ENCODE measurements around the gene HDAC9.

DNA sequence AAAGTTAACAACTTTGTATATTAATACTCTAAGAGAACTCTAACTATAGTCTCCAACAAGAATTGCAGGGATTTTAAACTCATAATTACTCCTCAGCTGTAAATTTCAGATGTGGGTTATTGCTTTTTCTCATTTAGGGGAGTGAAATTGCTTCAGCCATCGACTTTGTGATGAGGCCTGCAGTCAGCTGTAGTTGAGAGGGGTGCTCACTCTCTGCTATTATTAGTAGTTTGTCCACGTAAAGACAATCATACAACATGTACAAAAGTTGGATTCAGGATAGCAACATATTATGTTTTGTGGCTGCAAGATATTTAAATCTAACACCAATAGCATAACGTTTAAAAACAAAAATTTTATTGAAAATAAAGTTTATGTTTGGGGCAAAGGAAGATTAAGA, 28.7 kb downstream of the HDAC9 start:
- TF ChIP-seq, protein P1, sequence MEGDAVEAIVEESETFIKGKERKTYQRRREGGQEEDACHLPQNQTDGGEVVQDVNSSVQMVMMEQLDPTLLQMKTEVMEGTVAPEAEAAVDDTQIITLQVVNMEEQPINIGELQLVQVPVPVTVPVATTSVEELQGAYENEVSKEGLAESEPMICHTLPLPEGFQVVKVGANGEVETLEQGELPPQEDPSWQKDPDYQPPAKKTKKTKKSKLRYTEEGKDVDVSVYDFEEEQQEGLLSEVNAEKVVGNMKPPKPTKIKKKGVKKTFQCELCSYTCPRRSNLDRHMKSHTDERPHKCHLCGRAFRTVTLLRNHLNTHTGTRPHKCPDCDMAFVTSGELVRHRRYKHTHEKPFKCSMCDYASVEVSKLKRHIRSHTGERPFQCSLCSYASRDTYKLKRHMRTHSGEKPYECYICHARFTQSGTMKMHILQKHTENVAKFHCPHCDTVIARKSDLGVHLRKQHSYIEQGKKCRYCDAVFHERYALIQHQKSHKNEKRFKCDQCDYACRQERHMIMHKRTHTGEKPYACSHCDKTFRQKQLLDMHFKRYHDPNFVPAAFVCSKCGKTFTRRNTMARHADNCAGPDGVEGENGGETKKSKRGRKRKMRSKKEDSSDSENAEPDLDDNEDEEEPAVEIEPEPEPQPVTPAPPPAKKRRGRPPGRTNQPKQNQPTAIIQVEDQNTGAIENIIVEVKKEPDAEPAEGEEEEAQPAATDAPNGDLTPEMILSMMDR (IDR thresholded peaks at IDR 0.05), result no peak
- no peak for TF ChIP-seq POLR2A (IDR thresholded peaks at IDR 0.05)
